Fibroblast of gingiva (primary cell): Measurements from ENCODE around the gene NOP56.
"Not testable (repeated sequence)": the region's sequence is repeated elsewhere in the genome, so short reads cannot be mapped to it uniquely, and the experiment has no call there.

Source experiments
- DNase-seq: peaks from one replicate; pipeline ENCODE4 v3.0.0-alpha.2; 2011; ENCODE audit warnings: low read depth

NOP56 gene

DNA sequence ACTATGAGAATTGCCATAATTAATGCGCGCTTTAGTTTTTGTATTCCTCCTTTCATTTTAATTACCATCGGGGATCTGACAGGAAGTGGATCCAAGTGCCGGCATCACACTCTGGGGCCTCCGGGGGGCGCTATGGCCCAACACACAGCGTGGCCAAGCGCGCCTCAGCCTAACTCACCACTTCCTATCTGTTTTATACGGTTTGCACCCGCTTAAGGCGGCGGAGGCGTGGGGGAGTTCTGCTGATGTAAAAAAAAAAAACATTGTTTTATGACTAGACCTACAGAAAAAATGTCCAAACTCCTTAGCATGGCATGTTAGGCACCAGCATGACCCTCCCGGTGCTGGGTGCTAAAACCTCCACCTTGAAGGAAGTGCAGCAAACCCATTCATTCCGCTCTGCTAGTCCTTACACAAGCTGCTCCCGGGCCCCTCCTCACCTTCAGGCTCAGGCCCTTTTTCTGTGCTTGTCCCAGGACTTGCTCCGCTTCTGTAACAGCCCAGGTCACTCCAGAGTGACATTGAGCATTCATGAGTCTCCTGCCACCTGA, 35.7 kb downstream of the NOP56 start:
- no peak for DNase-seq

DNA sequence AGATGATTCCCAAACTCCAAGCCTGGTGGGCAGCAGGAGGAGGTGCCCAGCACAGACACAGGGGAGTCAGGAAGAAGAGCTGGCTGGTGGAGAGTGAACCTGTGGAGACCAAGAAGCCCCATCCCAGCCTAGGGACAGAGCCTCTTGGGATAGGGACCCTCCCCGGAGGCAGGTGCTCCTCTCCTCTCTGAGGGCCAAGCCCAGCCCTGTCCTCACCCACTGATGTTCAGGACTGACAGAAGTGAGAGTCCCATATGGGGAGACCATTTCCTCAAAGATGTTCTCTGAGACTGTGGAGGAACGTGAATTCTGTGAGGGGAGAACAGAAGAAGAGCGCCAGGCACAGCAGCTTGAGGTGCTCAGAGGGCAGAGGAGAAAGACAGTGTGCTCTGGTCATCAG, 37.8 kb downstream of the NOP56 start:
- no peak for DNase-seq

DNA sequence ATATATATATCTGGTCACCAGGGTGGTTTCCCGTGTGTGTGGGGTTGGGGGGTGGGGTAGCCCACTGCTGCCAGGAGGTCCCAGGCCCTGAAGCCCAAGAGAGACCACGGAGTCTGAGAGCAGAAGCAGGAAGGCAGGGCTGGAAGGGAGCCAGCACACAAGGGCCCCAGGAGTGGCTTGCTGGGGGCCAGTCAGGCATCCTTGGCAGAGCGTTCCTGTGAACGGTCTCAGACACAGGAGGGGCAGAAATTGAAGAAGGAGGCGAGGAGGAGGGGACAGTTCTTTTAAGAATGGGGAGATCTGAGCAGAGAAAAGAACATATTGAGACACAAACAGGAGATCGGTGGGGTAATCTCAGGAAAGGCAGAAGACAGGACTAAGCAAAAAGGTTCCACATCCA, 38.3 kb downstream of the NOP56 start:
- DNase-seq = no peak

DNA sequence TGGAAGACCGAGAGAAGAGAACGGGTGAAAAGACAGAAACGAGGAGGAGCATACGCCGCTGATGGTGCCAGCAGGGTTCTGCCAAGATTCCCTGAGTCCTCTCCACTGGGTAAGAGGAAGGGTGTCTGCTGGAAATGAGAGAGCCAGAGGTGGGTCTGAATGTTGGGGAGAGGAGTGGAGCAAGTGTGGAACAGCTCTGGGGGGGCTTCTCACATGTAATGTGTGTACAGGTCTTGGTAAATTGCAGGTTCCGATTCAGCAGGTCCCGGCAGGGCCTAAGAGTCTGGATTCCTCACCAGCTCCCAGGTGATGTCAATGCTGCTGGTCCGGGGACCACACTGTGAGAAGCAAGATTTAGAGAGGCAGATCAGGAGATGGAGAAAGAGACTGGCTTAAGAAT, 38.7 kb downstream of the NOP56 start:
- DNase-seq = no peak

DNA sequence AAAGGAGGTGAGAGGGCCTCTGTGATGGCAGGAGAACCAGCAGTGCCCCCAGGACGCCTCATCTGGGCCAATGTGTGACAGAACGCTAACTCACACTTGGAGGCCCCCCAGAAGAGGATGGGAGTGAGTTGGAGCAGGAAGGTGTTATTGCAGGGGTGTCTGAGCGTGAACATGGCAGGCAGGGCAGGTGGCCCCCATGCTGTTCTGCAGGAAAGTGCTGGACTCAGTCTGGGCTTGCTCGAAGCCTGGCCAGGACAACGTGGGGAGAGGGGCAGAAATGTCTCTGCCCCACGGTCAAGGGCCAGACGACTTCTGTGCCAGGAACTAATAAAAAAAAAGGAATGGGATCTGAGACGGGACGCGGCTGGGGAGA, 39.2 kb downstream of the NOP56 start:
- no peak for DNase-seq

DNA sequence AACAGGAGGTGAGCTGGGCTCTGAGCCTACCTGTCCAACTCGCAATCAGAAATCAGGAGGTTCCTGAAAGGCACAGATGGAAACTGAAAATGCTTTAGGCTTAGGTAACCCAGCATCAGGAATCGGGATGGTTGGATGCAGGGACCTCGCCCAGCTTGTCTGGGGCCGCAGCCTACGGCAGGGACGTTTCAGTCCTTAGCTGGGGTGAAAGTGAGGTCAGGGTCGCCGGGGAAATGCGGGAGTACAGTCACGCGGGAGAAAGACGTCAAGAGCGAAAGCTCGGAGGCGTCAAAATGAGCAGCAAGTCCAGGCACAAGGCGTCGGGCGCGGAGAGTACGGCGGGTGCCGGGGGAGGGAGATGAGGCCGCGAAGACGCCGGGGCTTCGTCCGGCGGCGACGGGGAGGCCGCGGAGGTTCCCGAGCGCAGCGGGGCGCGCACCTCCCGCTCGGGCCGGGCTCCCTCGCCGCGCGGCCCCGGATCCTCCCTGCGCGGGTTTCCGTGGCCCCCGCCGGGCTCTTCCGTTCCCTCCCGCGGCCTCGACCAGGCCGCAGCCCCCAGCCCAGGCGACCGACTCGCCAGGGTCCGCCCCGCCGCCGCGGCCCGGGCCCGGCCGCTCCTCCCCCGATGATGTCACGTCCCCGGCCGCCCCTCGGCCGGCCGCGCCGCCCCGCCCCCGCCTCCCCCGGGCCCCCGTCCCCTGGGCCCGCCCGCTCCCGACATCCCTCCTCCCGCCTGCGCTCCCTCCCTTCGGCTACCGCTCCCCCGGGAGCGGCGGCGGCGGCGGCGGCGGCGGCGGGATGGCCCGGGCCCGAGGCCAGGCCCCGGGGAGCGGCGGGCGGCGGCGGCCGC, 39.8 kb downstream of the NOP56 start, which contains the start of gene EBF4:
Gene EBF4, plus strand, starts transcription at position 745 of the 850 bp plus-strand sequence. CDS start 866 bp downstream, outside the sequence.
- no peak for DNase-seq

DNA sequence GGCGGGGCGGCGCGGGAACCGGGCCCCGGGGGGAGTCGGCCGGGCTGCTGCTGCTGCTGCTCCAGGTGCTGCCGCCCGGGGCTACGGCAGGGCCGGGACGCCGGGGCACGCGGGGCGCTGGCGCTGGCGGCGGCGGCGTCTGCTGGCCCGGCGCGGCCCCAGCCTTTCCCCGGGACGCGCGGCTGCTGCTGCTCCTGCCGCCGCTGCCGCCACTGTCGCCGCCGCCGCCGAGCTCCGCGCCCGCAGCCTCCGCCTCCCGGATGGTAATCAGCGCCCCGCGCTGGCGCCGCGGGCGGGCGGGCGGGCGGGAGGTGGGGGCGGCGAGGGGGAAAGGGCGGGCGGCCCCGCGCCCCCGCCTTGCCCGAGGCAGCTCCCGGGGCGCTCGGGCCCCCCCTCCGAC, 40.5 kb downstream of the NOP56 start:
- no peak for DNase-seq

DNA sequence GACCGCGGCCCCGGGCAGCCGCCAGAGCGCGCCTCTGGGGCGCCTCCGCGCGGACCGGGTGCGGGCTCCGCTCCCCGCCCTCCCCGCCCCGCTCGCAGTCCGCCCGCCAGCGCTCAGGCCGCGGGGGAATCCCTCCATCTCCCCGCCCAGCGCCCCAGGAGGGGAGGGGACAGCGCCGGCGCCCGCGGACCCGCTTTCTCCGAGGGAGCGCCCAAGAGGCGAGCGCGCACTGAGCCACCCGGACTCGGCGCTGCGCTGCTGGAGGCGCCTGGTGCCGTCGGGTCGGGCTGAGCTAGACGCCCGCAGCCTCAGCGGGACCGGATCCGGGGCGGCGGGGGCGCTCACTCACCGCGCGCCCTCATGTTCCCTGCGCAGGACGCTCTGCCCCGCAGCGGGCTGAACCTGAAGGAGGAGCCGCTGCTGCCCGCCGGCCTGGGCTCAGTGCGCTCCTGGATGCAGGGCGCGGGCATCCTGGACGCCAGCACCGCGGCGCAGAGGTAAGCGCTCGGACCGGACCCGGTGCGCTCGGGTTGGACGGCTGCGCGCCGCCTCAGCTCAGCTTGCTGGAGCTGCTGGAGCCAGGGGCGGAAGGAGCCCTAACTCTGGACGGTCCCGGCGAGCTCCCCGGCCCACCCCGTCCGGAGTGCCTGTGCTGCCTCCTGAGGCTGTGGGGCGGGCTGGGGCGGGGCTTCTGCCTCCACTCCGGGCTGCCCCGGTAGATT, 41.0 kb downstream of the NOP56 start:
- DNase-seq = no peak

DNA sequence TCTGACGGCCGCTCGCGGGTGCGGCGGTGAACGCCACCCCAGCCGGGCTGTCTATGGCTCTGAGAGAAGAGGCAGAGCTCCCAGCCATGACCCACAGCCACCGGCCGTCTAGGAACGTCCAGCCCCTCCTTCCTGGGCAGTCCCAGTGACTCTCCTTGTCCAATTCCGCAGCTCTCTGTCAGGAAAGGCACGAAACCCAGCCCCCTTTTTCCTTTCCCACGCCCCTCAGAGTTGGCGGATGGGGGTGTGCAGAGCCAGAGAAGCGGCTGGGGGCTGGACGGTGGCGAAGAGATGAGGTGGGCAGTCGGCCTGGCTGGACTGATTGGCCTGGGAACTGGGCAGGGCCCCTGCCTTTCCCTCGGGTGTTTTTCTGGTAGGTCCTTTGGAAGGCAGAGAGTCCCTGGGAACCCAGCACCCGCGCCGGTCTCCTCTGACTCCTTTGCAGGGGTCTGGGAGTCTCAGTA, 41.6 kb downstream of the NOP56 start:
- DNase-seq = no peak

DNA sequence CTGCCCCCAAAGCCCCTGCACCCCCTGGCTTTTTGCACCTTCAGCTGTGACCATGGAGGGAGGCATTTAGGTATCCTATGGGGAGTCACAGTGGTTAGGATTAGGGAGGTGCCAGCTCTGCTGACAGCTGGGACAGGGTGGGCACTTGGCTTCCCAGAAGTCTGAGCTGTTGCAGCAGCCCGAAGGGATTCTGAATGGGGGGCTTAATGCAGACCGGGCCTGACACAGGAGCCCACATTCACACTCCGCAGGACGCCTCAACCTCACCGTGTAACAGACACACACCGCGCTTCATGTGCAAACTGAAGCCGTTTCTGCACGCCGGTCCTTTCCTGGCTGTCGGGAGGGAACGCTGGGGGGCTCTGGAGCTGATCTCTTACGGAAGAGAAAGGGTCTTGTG, 42.1 kb downstream of the NOP56 start:
- DNase-seq = no peak

DNA sequence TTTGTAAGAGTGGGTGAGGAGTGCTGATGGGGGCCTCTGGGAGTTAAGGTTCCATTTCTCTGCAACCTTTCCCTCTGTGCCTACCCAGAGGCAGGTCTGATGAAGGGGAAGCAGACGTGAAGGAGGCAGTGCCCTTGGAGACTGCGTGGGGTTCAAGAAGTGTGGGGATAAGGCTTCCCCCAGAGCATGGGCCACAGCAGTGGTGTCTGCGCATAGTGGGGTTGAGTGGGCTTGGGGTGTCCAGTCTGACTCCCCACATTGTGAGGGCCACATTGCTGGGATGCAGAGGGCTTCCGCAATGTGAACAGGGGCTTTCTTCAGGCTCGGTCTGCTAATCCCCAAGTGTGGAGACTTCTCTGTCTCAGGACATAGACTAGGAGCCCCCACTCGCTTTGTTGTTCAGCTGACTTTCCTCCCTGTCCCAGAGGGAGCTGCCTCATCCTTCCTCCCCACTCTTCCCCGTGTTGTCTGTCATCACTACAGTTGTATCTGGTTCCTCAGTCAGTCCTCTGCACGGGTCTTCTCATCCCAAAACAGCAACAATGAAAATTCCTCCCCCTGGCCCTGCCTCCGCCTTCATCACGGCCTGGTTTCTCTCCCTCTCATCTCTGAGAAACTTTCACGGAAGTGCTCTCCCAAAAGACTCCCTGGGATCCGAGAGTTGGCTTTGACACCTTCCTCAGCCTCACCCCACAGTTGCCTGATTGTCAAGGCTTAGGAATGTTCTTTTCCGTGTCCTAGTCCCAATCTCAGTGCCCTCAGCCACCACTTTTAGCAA, 43.0 kb downstream of the NOP56 start:
- no peak for DNase-seq

DNA sequence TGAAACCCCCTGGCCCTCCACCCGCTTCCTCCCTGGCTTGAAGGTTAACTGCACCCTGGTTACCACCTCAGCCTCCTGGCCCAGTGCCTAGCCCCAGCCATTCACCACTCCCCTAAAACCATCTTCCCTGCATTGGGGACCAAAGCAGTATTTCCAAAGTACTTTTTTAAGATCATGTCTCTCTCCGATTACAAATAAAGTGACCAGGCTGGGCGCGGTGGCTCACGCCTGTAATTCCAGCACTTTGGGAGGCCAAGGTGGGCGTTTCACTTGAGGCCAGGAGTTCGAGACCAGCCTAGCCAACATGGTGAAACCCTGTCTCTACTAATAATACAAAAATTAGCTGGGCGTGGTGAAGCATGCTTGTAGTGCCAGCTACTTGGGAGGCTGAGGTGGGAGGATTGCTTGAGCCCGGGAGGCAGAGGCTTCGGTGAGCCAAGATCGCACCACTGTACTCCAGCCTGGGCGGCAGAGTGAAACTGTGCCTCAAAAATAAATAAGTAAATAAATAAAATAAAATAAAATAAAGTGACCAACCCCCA, 43.6 kb downstream of the NOP56 start:
- not testable (repeated sequence) for DNase-seq

DNA sequence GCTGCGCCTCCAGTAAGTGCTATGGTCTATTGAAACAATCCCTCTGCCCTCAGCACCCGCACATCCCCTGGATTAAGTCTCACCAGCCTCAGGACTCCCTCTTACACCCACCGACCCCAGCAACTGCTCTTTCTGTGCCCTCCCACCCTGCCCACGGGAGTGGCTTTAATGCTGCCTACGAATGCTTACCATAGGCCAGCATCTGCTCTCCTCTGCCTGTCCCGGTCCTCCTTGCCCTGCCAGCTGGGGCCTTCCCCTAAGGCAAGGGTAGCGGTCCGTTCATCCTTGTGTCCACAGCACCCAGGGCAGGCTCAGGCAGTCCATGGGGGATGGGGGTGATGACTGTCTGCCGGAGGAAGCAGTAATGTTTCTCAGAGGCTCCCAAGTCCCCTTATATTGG, 44.2 kb downstream of the NOP56 start:
- no peak for DNase-seq

DNA sequence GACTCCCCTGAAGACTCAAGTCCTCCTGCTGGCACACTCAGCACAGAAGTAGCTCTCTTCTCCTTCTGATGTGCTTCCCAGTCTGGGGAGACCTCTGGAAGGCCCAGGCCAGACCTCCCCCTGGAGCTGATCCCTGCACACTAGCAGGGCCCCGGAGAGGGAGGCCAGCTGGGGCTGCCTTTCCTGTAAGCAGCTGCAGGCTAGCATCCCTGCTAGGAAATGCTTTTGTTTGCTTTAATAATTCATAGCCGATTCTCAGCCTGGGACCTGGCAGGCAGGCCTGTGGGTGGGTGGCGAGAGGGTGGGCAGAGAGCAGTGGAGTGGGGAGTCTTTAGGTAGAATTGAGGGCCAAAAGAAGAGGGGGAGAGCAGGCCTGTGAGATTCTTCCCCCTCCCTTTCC, 45.3 kb downstream of the NOP56 start:
- no peak for DNase-seq

DNA sequence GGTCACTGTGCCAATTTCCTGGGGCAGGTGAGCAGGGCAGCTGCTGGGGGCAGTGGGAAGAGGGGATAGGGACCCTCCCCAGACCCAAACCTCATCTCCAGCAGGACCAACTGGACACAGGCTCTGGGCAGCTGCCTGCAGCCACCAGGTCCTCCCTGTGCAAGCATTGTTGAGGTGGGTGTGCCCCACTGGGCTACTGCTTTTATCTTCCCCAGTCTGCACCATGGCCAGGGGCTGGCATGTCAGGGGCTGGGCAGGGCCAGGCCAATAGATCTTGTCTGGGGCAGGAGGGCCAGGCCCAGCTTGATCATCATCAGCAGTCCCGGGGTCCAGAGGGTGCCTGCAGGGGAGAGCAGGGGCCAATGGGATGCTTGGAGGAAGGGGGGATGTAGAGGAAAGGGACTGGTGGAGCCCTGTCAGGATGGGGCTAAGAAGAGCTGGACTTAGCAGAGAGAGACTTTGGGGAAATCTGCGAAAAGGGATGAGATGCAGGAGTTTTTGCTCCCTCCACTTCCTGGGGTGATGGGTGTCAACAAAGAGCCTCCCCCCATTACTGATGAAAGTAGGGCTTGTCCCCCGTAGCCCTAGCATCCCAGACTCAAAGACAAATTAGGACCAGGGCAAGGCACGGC, 45.9 kb downstream of the NOP56 start:
- no peak for DNase-seq

DNA sequence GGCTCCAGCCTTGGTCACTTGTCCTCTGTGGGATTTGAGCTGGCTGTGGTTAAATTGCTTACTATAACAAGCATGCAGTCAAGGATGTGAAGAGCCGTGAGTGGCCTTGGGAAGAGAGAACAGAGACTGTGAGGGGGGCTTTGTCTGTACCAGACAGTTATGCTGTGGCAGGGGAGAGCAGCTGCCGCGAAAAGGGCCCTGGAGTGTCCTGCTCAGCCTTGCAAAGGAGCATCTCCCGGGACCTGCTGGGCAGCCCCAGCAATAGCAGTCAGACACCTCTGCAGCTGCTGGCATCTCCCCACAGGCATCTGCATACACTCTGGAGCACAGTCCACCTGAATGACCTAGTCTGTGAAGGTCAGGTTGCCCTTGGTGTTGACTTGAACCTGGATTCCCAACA, 46.5 kb downstream of the NOP56 start:
- no peak for DNase-seq

DNA sequence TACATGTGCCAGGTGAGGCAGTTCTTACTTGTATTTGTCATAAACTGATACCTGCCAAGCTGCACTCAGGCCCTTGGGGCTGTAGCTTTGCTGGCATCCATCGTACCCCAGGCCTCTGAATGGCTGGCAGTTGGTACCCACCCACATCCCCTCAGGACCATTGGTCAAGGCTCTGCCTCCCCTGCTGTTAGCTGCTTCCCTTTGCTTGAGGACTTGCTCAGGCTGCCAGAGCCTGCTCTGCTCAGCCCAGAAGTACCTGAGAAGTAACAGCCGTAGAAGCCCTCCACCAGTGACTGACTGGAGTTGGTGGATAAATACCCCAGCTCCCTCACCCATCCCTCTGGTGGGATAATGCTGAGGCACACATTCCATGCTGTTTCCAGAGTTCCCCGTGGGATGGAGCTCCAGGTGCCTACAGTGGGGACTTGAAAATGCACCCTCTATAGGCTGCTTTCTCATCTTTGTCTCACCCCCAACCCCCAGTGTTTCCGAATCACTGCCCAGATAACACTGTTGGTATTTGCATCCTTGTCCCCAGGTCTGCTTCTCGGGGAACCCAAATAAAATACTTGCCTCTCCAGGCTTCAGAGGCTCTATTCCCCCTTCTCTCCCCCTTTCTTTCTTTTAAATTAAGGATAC, 47.5 kb downstream of the NOP56 start:
- DNase-seq = no peak

DNA sequence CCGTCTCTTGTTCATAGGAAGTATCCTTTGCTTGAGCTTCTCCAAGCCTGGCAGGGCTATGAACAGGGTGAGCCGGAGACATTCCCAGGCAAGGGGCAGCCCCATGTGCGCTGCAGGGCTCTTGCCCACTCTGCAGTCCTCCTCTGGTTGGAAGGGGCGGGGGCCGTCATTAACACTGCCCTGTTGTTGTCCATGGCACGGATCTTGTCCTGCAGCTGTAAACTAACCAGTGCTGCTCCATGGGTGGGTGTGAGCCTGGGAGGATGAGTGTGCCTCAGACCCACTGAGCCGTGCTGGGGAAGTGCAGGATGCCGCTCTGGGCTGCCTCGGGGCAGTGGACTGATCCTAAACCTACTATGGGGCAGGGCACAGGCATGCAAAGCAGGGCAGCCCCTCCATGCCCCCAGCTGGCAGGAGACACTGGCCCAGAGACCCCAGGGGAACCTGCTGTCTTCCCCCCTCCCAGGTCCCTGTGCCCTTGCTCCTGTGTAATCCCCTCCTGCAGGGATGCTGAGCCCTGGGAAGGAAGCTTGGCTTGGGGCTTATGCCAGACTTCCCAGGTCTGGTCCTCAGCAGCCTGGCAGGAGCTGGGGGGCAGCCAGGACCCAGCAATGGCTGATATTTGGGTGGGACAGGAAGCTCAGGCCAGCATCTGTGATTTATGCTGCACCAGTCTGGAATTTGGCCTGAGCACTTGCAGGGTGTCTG, 48.6 kb downstream of the NOP56 start:
- no peak for DNase-seq

DNA sequence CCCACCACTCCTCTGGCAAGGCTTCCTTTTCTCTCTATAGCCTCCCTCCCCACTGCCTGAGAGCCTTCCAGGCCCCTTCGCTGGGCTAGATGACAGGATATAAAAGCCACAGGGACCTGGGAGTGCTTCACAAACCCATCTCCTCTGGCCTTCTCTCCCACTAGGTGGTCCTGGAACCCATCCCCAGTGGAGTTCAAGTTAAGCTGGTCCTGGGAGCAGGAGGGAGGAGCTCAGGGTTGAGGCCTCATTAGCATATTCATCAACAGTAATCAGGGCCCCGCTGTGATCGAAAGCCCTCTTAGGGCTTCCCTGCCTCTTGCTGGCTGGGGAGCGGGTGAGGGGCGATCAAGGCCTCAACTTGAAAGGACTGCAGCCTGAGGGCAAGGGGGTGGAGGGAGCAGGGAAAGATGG, 49.2 kb downstream of the NOP56 start:
- no peak for DNase-seq

DNA sequence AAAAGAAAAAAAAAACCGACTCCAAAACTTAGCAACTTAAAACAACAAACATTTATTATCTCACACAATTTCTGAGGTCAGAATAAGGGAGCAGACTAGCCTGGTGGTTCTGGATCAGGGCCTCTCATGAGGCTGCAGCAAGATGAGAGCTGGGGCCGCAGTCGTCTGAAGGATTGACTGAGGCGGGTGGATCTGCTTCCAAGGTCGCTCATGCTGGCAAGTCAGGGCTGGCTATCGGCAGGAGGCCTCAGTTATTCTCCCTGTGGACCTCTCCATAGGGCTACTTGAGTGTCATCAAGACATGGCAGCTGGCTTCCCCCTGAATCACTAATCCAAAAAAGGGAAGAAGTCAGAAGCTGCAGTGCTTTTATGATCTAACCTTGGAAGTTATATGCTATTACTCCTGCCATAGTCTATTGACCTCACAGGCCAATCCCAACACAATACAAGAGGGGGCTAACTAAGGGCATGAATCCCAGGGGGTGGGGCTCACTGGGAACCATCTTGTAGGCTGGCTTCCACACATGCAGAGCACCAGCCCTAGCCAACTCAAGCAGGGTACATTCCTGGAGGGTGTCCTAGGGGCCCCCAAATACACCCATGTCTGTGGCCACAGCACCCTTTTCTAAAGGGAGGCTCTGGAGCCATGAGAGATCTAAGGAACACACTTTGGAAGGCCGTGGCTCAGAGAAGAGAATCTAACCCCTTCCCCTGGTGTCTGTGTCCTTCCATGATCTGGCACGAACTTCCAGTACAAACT, 51.5 kb downstream of the NOP56 start:
- no peak for DNase-seq
